Loucy (cell line): ENCODE results near the gene F5.

Experiments
- H2AFZ ChIP-seq: fragments of 200-600 bp; sonication (generic); 2 replicates; pipeline ENCODE4 v1.6.0; 2016; ENCODE audit warnings: antibody characterized with exemption, mild to moderate bottlenecking, low read length, moderate library complexity
- H3F3A ChIP-seq: fragments of 200-600 bp; 2 replicates; pipeline ENCODE4 v1.6.0; 2016; ENCODE audit warnings: antibody characterized with exemption, low read depth, mild to moderate bottlenecking
- H3K27me3 ChIP-seq: fragments of 200-600 bp; sonication (generic); 2 replicates; pipeline ENCODE4 v1.6.1; 2014; ENCODE audit warnings: low read length, mild to moderate bottlenecking; ENCODE audit not compliant: insufficient read depth, poor library complexity, severe bottlenecking
- H3K36me3 ChIP-seq: fragments of 200-600 bp; sonication (generic); 2 replicates; pipeline ENCODE4 v1.6.1; 2016; ENCODE audit warnings: low read length; ENCODE audit not compliant: insufficient read depth
- H3K4me1 ChIP-seq: fragments of 200-600 bp; sonication (generic); 2 replicates; pipeline ENCODE4 v1.5.1; 2014; ENCODE audit warnings: low read length, mild to moderate bottlenecking; ENCODE audit not compliant: insufficient read depth, poor library complexity, severe bottlenecking
- H3K4me2 ChIP-seq: fragments of 200-600 bp; sonication (generic); 2 replicates; pipeline ENCODE4 v1.6.0; 2014; ENCODE audit warnings: antibody characterized with exemption, low read length, low read depth, mild to moderate bottlenecking; ENCODE audit not compliant: poor library complexity, severe bottlenecking
- H3K4me3 ChIP-seq: fragments of 200-600 bp; sonication (generic); 2 replicates; pipeline ENCODE4 v1.5.1; 2014; ENCODE audit warnings: low read length, mild to moderate bottlenecking, mixed read lengths; ENCODE audit not compliant: poor library complexity, severe bottlenecking
- H3K79me2 ChIP-seq: fragments of 200-600 bp; sonication (generic); 2 replicates; pipeline ENCODE4 v1.6.1; 2014; ENCODE audit warnings: low read length; ENCODE audit not compliant: insufficient read depth
- H3K9ac ChIP-seq: fragments of 200-600 bp; sonication (generic); 2 replicates; pipeline ENCODE4 v1.6.0; 2014; ENCODE audit warnings: mild to moderate bottlenecking, low read depth, low read length, moderate library complexity; ENCODE audit not compliant: poor library complexity, severe bottlenecking
- H3K9me2 ChIP-seq: fragments of 200-600 bp; sonication (generic); replicated peaks from 2 replicates; pipeline ENCODE4 v1.6.1; 2016; ENCODE audit warnings: low read depth, low read length, mixed read lengths
- H3K9me3 ChIP-seq: fragments of 200-600 bp; sonication (generic); 2 replicates; pipeline ENCODE4 v1.6.1; 2014; ENCODE audit warnings: mild to moderate bottlenecking, antibody characterized with exemption, low read length, low read depth; ENCODE audit not compliant: insufficient read depth
- H4K20me1 ChIP-seq: fragments of 200-600 bp; sonication (generic); 2 replicates; pipeline ENCODE4 v1.6.0; 2014; ENCODE audit warnings: antibody characterized with exemption, low read length, mild to moderate bottlenecking; ENCODE audit not compliant: insufficient read depth, poor library complexity, severe bottlenecking
- EZH2phosphoT487 ChIP-seq: fragments of 200-600 bp; IDR thresholded peaks from 2 replicates; pipeline ENCODE4 v1.6.1; 2018; ENCODE audit warnings: antibody characterized with exemption, mild to moderate bottlenecking, moderate library complexity, borderline replicate concordance
- TF ChIP-seq, protein P1 (sequence below): fragments of 200-600 bp; sonication (generic); conservative IDR thresholded peaks from 2 replicates; pipeline ENCODE4 v1.5.1; 2014; ENCODE audit warnings: mild to moderate bottlenecking, antibody characterized with exemption, low read length

F5 gene

DNA sequence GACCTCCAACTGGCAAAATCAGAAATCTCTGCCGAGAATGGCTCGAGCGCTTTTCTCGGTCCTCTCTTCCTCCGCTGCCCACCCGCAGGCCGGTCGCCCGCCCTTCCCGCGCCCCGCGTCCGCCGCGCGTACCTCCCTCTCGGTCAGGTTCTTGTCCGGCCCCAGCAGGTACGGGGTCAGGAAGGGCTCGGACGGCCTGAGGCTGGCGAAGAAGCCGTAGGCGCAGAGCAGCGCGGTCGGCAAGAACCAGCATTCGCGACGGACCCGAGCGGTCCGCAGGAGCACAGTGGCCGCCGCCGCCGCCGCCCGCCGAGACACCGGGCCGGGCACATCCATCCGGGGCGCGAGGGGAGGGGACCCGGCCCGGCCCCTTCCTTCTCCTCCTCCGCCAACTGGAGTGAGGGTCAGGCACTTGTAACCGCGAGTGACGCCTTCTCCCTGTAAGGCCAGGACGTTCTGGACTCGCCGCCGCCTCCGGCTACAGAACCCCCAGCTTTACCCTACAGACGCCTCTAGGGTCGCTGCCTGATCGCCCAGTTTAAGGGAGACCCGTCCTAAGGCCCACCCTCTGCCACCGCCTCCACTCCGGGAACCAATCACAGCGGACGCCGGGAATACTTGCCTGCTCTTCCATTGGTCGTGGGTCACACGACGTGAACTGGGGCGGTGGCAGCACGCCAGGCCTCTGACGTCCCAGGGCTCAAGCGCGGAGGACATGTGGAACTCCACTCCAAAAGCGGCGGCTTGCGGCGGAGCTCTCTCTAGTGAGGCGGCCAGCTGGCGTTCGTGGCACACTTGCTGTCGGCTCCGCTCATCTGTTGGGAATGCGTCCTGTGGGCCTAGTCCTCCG, 100.6 kb downstream of the F5 start, which contains the start of gene SLC19A2:
SLC19A2 (minus strand) TSS at position 514 of the 850 bp plus-strand sequence; CDS start at position 336, 178 bp downstream.
- Histone ChIP-seq H3K36me3 (no peaks in the 10 kb centered on the region), H2AFZ (peak within 1 kb of the TSS; percentile 86), H3K4me3 (peak within 1 kb of the TSS; percentile 76), H3K9me3 (no peaks in the 10 kb centered on the region), H3K4me2 (peak within 1 kb of the TSS; percentile 84), H3K9ac (peak within 1 kb of the TSS; percentile 85), H3K27me3 (no peaks in the 10 kb centered on the region), H3K4me1 (peaks cover 58% of the 10 kb centered on the region), H4K20me1 (no peaks in the 10 kb centered on the region), H3F3A (no peaks in the 10 kb centered on the region), H3K79me2 (peaks cover 47% of the 10 kb centered on the region), H3K9me2 (no peaks in the 10 kb centered on the region)
- TF ChIP-seq, protein P1, sequence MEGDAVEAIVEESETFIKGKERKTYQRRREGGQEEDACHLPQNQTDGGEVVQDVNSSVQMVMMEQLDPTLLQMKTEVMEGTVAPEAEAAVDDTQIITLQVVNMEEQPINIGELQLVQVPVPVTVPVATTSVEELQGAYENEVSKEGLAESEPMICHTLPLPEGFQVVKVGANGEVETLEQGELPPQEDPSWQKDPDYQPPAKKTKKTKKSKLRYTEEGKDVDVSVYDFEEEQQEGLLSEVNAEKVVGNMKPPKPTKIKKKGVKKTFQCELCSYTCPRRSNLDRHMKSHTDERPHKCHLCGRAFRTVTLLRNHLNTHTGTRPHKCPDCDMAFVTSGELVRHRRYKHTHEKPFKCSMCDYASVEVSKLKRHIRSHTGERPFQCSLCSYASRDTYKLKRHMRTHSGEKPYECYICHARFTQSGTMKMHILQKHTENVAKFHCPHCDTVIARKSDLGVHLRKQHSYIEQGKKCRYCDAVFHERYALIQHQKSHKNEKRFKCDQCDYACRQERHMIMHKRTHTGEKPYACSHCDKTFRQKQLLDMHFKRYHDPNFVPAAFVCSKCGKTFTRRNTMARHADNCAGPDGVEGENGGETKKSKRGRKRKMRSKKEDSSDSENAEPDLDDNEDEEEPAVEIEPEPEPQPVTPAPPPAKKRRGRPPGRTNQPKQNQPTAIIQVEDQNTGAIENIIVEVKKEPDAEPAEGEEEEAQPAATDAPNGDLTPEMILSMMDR = peak; percentile 44
- no peak for TF ChIP-seq EZH2phosphoT487

DNA sequence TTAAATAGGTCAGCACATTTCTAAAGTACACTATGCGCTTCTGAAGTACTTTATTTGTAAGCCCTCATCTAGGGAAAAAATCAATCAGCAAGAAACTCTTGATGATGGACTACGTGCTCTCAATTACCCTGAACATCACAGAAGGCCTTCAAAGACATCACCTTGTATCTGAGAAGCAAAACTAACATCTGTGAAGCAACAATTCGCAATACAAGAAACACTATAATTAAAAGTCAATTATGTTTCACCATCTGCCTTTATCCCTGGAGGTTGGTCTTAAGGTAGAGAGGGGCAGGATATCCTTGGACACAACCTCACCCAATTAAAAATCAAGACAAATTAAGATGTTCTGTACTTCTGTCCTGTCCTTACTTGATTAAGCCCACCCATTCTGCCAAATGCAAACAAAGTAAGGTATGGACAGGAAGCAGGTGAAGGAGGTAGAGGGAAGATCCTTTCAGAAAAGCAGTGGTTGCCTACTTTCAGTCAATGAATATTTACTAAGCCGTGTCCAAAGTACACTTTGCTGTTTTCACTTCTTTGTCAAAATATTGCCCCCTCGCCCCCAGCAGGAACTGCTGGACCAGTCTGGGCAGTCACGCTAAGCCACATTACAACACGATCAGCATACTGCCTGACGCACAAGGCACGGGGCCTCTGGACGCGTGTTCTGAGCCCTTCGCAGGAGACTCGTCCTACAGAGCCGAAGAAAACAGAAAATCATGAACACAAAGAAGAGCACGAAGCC, 101.4 kb downstream of the F5 start:
- peak overlapping the region; percentile 84 for H3K4me2 ChIP-seq
- H3K9me3 ChIP-seq = no peaks in the 10 kb centered on the region
- H3K36me3 ChIP-seq = no peaks in the 10 kb centered on the region
- H3K4me1 ChIP-seq = peaks cover 63% of the 10 kb centered on the region
- no peaks in the 10 kb centered on the region for H3K27me3 ChIP-seq
- H3K9ac ChIP-seq = peak overlapping the region; percentile 85
- no peaks in the 10 kb centered on the region for H3K9me2 ChIP-seq
- H3K4me3 ChIP-seq = peak overlapping the region; percentile 76
- H4K20me1 ChIP-seq = peaks cover 4% of the 10 kb centered on the region
- TF ChIP-seq, protein P1 = no peak
- TF ChIP-seq EZH2phosphoT487 = no peak
- H2AFZ ChIP-seq = peak overlapping the region; percentile 36
- H3K79me2 ChIP-seq = peaks cover 55% of the 10 kb centered on the region
- no peaks in the 10 kb centered on the region for H3F3A ChIP-seq

DNA sequence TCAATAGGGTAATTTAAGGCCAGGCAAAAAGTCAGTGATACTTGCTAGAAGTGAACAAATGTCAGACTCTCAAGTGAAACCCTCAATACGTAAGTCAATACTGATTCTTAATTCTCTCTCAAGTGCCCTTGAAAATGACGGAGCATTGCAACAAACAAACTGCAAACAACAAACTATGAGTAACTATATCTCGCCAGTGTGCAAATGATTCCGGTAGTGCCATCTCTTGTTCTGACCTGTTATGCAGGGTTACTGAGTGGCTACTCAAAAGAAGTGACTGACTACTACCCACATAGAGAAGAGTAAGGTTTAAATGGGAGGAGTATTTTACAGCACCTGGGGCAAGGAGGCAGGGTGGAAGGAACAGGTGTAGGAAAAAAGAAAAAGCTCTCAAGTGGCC, 102.2 kb downstream of the F5 start:
- Histone ChIP-seq H3K4me3 (peak overlapping the region; percentile 76), H3K9me3 (no peaks in the 10 kb centered on the region), H4K20me1 (peaks cover 8% of the 10 kb centered on the region), H3K4me2 (peak overlapping the region; percentile 84), H3K79me2 (peaks cover 62% of the 10 kb centered on the region), H2AFZ (no peak overlapping the region), H3K27me3 (no peaks in the 10 kb centered on the region), H3K4me1 (peaks cover 69% of the 10 kb centered on the region), H3K9ac (peak overlapping the region; percentile 85), H3K36me3 (no peaks in the 10 kb centered on the region), H3K9me2 (no peaks in the 10 kb centered on the region), H3F3A (no peaks in the 10 kb centered on the region)
- TF ChIP-seq, protein P1 = no peak
- TF ChIP-seq EZH2phosphoT487 = no peak
